NCI-H1417 (cell line): ENCODE results near the gene GRID2.

ENCODE experiments used
- DNase-seq, 3 experiments: peaks; one replicate each; lab custom pipeline; 2025; lab: John Stamatoyannopoulos, UW

The GRID2 gene

GRCh38 chr4:93748373-93749291 is 1444.9 kb downstream of the GRID2 start:
- DNase-seq = no peak

GRCh38 chr4:93749292-93749761 is 1445.6 kb downstream of the GRID2 start:
- no peak for DNase-seq

- peak in 2 of 3 experiments; percentile 51 to 83 for DNase-seq
Measured at GRCh38 chr4:93751411-93751810, 1447.6 kb downstream of the GRID2 start.

- no peak for DNase-seq
Measured at GRCh38 chr4:93756101-93756500, 1452.3 kb downstream of the GRID2 start.

GRCh38 chr4:93759506-93759905 is 1455.7 kb downstream of the GRID2 start:
- DNase-seq = no peak

GRCh38 chr4:93760284-93760683 is 1456.5 kb downstream of the GRID2 start:
- DNase-seq = no peak

- DNase-seq = no peak
Measured at GRCh38 chr4:93761286-93761685, 1457.5 kb downstream of the GRID2 start.

- DNase-seq = peak; percentile 30 to 76 (median 75)
Measured at GRCh38 chr4:93764639-93765246, 1461.0 kb downstream of the GRID2 start.

- no peak for DNase-seq
Measured at GRCh38 chr4:93767917-93768316, 1464.2 kb downstream of the GRID2 start.

DNA sequence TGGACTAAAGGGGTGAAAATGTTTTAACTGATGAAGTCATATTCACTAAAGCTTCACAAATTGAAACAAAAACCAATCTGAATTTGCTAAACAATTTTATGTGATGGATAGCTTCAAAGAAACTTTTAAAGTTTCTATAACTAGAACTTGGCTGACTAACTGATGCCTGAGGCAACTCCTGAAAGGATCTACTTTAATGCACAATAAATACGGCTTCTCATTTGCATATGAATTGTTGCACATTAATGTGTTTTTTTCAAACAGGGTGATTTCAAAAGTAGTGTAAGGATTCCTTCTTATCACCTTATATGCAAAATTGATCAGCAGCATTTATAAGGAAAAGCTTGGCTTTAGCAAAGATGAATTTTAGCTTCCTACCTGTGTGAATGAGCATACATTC is 1466.4 kb downstream of the GRID2 start:
- DNase-seq = no peak

DNA sequence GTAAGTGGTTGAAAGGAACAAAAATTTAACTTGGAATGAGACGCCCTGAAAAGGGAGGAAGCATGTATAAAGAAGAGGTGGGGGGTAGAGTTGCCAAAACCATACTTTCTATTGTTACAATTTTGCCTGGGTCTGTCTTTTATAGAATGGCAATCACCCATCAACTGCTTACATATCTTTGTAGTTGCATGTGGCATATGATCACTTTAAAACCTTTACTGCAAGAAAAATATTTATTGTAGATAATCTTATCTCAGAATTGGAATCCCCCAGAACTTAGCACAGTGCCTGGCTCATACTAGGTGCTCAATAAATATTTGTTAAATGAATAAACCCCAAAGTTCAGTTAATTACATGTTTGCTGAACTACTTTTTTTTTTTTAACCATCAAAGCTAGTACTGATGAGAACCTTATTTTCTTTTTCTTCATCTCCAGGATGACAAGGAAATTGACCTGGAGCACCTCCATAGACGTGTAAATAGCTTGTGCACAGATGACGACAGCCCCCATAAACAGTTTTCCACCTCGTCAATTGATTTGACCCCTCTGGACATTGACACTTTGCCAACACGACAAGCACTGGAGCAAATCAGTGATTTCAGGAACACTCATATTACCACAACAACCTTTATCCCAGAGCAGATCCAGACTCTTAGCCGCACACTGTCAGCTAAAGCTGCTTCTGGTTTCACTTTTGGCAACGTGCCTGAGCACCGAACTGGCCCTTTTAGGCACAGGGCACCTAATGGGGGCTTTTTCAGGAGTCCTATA is 1468.1 kb downstream of the GRID2 start:
- DNase-seq = no peak

- DNase-seq = no peak
Measured at GRCh38 chr4:93772858-93773257, 1469.1 kb downstream of the GRID2 start.

- no peak for DNase-seq
Measured at GRCh38 chr4:93775551-93775950, 1471.8 kb downstream of the GRID2 start.

GRCh38 chr4:93776386-93777080 is 1472.8 kb downstream of the GRID2 start:
- peak in 1 of 3 experiments; percentile 61 for DNase-seq

DNA sequence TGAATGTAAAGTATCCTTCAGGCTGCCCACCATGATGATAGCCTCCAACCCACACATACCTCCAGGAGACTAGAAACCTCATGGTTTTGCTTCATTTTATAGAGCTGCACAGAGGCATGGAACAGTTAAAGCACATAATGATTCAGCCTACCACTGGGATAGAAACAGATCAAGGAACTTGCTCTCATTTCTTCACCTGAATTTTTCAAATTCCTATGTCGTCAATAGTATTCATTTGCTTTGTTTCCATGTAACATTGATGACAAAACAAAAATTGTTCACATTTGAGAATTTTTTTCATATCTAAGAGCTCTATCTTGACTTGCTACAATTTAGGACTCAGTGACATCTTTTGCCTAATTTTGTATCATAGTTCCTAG is 1473.3 kb downstream of the GRID2 start:
- no peak for DNase-seq

GRCh38 chr4:93779228-93779627 is 1475.5 kb downstream of the GRID2 start:
- DNase-seq = no peak

GRCh38 chr4:93780080-93780479 is 1476.3 kb downstream of the GRID2 start:
- DNase-seq = no peak

- DNase-seq = no peak
Measured at GRCh38 chr4:93781198-93781597, 1477.4 kb downstream of the GRID2 start.

GRCh38 chr4:93786149-93786548 is 1482.4 kb downstream of the GRID2 start:
- no peak for DNase-seq

DNA sequence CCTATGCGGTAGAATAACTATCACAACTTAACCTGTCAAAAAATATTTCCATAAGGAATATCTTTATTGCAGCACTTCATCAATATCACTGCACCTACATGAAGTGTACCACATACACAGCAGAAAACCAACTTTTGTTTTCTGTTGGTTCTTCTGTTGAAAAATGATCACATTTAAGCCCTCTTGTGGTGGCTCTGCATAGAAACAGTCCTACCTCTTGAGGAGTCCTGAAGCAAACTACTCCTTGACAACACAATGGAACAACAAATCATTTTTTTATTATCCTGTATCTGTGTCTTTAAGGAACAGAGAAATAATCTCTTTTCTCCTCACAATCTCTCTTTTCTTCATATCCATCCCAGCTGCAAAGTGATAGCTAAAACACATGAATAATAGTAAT is 1484.9 kb downstream of the GRID2 start:
- peak in 2 of 3 experiments; percentile 14 to 51 for DNase-seq

- peak; percentile 12 to 78 (median 64) for DNase-seq
Measured at GRCh38 chr4:93791570-93792195, 1487.9 kb downstream of the GRID2 start.
